HCT116 (cell line): ENCODE measurements around the gene SUPT3H. TPM values are rescaled to one million over a fixed set of nuclear protein-coding genes. Genes with fewer than 3 reads are reported as not detected.

ENCODE experiments used
- ATAC-seq: fragments of 200-7000 bp; cut with Tn5 transposase; 2 replicates; pipeline ENCODE4 v1.9.1; 2020; ENCODE audit warnings: mild to moderate bottlenecking, moderate library complexity
- BruUV-seq: library from RNA; stranded (reverse); fragments of 400-500 nt; replicated peaks from 2 replicates; lab custom pipeline; 2021; lab: Mats Ljungman, UMichigan
- CTCF ChIA-PET: fragments of 300-600 bp; sonication (Branson Sonifier 250); formaldehyde crosslinking; loops from one replicate; lab custom pipeline; 2021; ENCODE audit warnings: antibody characterized with exemption; lab: Charles Lee
- POLR2A ChIA-PET: fragments of 300-600, 350-600 bp; sonication (Branson Sonifier 250); formaldehyde crosslinking; loops from one replicate; lab custom pipeline; 2021; ENCODE audit warnings: antibody characterized with exemption; lab: Charles Lee
- RAD21 ChIA-PET, 2 experiments: fragments of 300-600 bp; sonication (Branson Sonifier 250); formaldehyde crosslinking; loops; one replicate each; lab custom pipeline; 2023; ENCODE audit warnings: low total read pairs in 2 of 2; ENCODE audit not compliant: uncharacterized antibody in 2 of 2, unreplicated experiment in 2 of 2, low non-redundant PET in 1 of 2; lab: Charles Lee
- DNase-seq: peaks from one replicate; pipeline ENCODE4 v3.0.0-alpha.2; 2010; ENCODE audit warnings: low read depth, low spot score
- H2AFZ ChIP-seq: fragments of 200-600 bp; shearing (Covaris generic), sonication (generic); 2 replicates; pipeline ENCODE4 v1.6.1; 2017; ENCODE audit warnings: low read depth, mixed run types, mixed read lengths, antibody characterized with exemption, low read length; ENCODE audit not compliant: poor library complexity, severe bottlenecking
- H3K27ac ChIP-seq: 2 replicates; pipeline ENCODE4 v1.5.1; 2012; ENCODE audit warnings: low read depth, low read length
- H3K27me3 ChIP-seq: fragments of 200-600 bp; sonication (generic); 2 replicates; pipeline ENCODE4 v1.6.1; 2016; ENCODE audit warnings: mixed run types, low read length, mixed read lengths; ENCODE audit not compliant: insufficient read depth
- H3K36me3 ChIP-seq, 2 experiments: fragments of 200-500 bp in 1 of 2; fragments of 200-600 bp in 1 of 2; sonication (Bioruptor generic) in 1 of 2; sonication (generic) in 1 of 2; 2 replicates each; pipeline versions ENCODE4 v1.5.1 to v1.6.1; 2014 to 2016; ENCODE audit warnings: low read length in 2 of 2, inconsistent platforms in 1 of 2, mixed read lengths in 1 of 2, mixed run types in 1 of 2; ENCODE audit not compliant: insufficient read depth in 2 of 2, control insufficient read depth in 1 of 2
- H3K4me1 ChIP-seq, 2 experiments: fragments of 200-600 bp in 1 of 2; sonication (generic) in 1 of 2; 2 replicates each; pipeline versions ENCODE4 v1.5.1 to v1.6.1; 2012 to 2017; ENCODE audit warnings: low read length in 2 of 2, inconsistent platforms in 1 of 2, mild to moderate bottlenecking in 1 of 2, mixed read lengths in 1 of 2, mixed run types in 1 of 2, moderate library complexity in 1 of 2; ENCODE audit not compliant: insufficient read depth in 2 of 2, control insufficient read depth in 1 of 2
- H3K4me2 ChIP-seq: fragments of 200-600 bp; sonication (generic); 2 replicates; pipeline ENCODE4 v1.6.1; 2017; ENCODE audit warnings: mixed run types, low read length, mixed read lengths
- H3K4me3 ChIP-seq, 2 experiments: fragments of 200-600 bp in 1 of 2; sonication (generic) in 1 of 2; replicated peaks in 1 of 2; 2 replicates each; pipeline ENCODE4 v1.5.1; 2011 to 2016; ENCODE audit warnings: low read length in 2 of 2, control low read depth in 1 of 2, low read depth in 1 of 2, mild to moderate bottlenecking in 1 of 2, mixed read lengths in 1 of 2, mixed run types in 1 of 2
- H3K79me2 ChIP-seq: fragments of 200-600 bp; sonication (generic); 2 replicates; pipeline ENCODE4 v1.6.1; 2017; ENCODE audit warnings: mild to moderate bottlenecking, mixed run types, low read length, moderate library complexity, mixed read lengths; ENCODE audit not compliant: insufficient read depth
- H3K9ac ChIP-seq: fragments of 200-600 bp; sonication (generic); 2 replicates; pipeline ENCODE4 v1.6.1; 2016; ENCODE audit warnings: low read length, mixed read lengths
- H3K9me2 ChIP-seq: fragments of 200-600 bp; sonication (generic), shearing (Covaris generic); 2 replicates; pipeline ENCODE4 v1.6.1; 2017; ENCODE audit warnings: mixed run types, mild to moderate bottlenecking, moderate library complexity; ENCODE audit not compliant: insufficient read depth
- H3K9me3 ChIP-seq, 2 experiments: fragments of 200-500 bp in 1 of 2; fragments of 200-600 bp in 1 of 2; sonication (Bioruptor generic) in 1 of 2; sonication (generic) in 1 of 2; 2 replicates each; pipeline ENCODE4 v1.6.1; 2014 to 2017; ENCODE audit warnings: low read length in 2 of 2, mixed read lengths in 2 of 2, inconsistent platforms in 1 of 2, low read depth in 1 of 2, mild to moderate bottlenecking in 1 of 2, mixed run types in 1 of 2, moderate library complexity in 1 of 2; ENCODE audit not compliant: control insufficient read depth in 1 of 2, insufficient read depth in 1 of 2
- H4K20me1 ChIP-seq: fragments of 200-600 bp; sonication (generic), shearing (Covaris generic); 2 replicates; pipeline ENCODE4 v1.6.1; 2017; ENCODE audit warnings: mixed run types, mild to moderate bottlenecking, moderate library complexity; ENCODE audit not compliant: insufficient read depth
- CBX3 ChIP-seq: IDR thresholded peaks from 2 replicates; pipeline ENCODE4 v1.6.1; 2012; ENCODE audit warnings: low read depth
- EGR1 ChIP-seq: IDR thresholded peaks from 2 replicates; pipeline ENCODE4 v1.6.1; 2012; ENCODE audit warnings: low read depth
- EZH2 ChIP-seq: fragments of 200-600 bp; sonication (generic); IDR thresholded peaks from 2 replicates; pipeline ENCODE4 v1.6.1; 2017; ENCODE audit warnings: antibody characterized with exemption, mixed run types
- EZH2phosphoT487 ChIP-seq: fragments of 200-600 bp; IDR thresholded peaks from 2 replicates; pipeline ENCODE4 v1.6.1; 2018; ENCODE audit warnings: antibody characterized with exemption, borderline replicate concordance
- POLR2A ChIP-seq: IDR thresholded peaks from 2 replicates; pipeline ENCODE4 v1.7.0; 2011; ENCODE audit warnings: borderline replicate concordance; ENCODE audit not compliant: insufficient read depth, insufficient read length; ENCODE audit errors: extremely low read depth
- SIN3A ChIP-seq: IDR thresholded peaks from 2 replicates; pipeline ENCODE4 v1.6.1; 2012; ENCODE audit warnings: low read depth
- SP1 ChIP-seq: IDR thresholded peaks from 2 replicates; pipeline ENCODE4 v1.6.1; 2012; ENCODE audit warnings: low read depth
- SRF ChIP-seq: IDR thresholded peaks from 2 replicates; pipeline ENCODE4 v1.6.1; 2012; ENCODE audit warnings: low read depth
- TCF7L2 ChIP-seq: IDR thresholded peaks from 2 replicates; pipeline ENCODE4 v1.7.0; 2011; ENCODE audit warnings: borderline replicate concordance, inconsistent platforms; ENCODE audit not compliant: insufficient read depth, insufficient read length; ENCODE audit errors: extremely low read depth
- YY1 ChIP-seq: IDR thresholded peaks from 2 replicates; pipeline ENCODE4 v1.6.1; 2011; ENCODE audit warnings: low read length, low read depth, moderate library complexity, mild to moderate bottlenecking; ENCODE audit not compliant: insufficient replicate concordance; ENCODE audit errors: extremely low read depth
- ZNF274 ChIP-seq: fragments of 200-500 bp; sonication (Bioruptor generic); IDR thresholded peaks from 2 replicates; pipeline ENCODE4 v1.6.1; 2014; ENCODE audit warnings: mild to moderate bottlenecking, low read depth, low read length, inconsistent platforms
- intact Hi-C: fragments of 100-400 bp; cut with micrococcal nuclease; formaldehyde crosslinking; loops from 2 replicates; pipeline ENCODE4 v1.10.0; 2022
- total RNA-seq: library from RNA; stranded (reverse); gene quantifications from one replicate; pipeline ENCODE4 v1.2.1, GENCODE V29; 2021; ENCODE audit not compliant: unreplicated experiment
- TF ChIP-seq, protein P1 (sequence below): IDR thresholded peaks from 2 replicates; pipeline ENCODE4 v1.6.1; 2012
- TF ChIP-seq, protein P2 (sequence below), 3 experiments: fragments of 200-600 bp in 1 of 3; sonication (generic) in 1 of 3; IDR thresholded peaks in 2 of 3; conservative IDR thresholded peaks in 1 of 3; 2 replicates each; pipeline ENCODE4 v1.5.1; 2012 to 2017; ENCODE audit warnings: low read depth in 2 of 3, low read length in 2 of 3, antibody characterized with exemption in 1 of 3, borderline replicate concordance in 1 of 3, control low read depth in 1 of 3, mild to moderate bottlenecking in 1 of 3, mixed read lengths in 1 of 3, mixed run types in 1 of 3, moderate library complexity in 1 of 3; ENCODE audit not compliant: insufficient read depth in 1 of 3
- TF ChIP-seq, protein P3 (sequence below): IDR thresholded peaks from 2 replicates; pipeline ENCODE4 v1.6.1; 2012
- TF ChIP-seq, protein P4 (sequence below): IDR thresholded peaks from 2 replicates; pipeline ENCODE4 v1.6.1; 2011; ENCODE audit warnings: mild to moderate bottlenecking, low read length, moderate library complexity; ENCODE audit not compliant: insufficient replicate concordance; ENCODE audit errors: extremely low read depth

Gene SUPT3H
- total RNA-seq, 1 experiment from 2014 or later: 7.4 TPM

DNA sequence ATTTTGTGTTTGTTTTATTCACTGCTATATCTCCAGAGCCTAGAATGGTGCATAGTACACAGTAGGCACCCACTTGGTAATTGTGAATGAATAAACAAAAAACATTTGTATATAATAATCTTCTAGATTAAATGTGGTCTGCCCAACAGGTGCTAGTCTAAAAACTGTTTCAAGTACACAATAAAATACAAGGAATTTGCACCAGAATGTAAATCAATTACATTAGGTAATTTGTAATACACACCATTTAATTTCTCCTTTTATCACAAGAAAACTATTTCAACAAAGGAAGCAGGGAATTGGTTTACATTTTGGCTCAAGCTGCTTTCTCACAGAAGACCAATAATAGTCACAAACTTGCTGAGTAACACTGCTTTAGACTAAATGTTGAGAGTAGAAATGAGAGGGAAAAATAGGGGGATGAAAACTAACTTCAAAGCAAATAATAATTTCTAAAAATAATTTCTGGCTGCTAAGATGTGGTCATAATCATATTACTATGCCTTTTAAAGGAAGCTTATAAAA is 27.5 kb downstream of the SUPT3H start:
- CTCF ChIA-PET: interaction anchor here (1.4 kb wide), 1 partner anchor 11 kb away, joined by 3 read pairs; no protein-coding TSS in a partner anchor
- Histone ChIP-seq H3K79me2 (no peaks in the 10 kb centered on the region), H3K4me3 (no peak overlapping the region), H3K36me3 (no peaks in the 10 kb centered on the region), H3K4me1 (no peaks in the 10 kb centered on the region), H3K9ac (no peak overlapping the region), H3K9me2 (no peaks in the 10 kb centered on the region), H4K20me1 (no peaks in the 10 kb centered on the region), H3K4me2 (no peak overlapping the region)
- no TSS peak for BruUV-seq
- no peak for TF ChIP-seq SRF
- TF ChIP-seq SP1: no peak
- TF ChIP-seq, protein P1, sequence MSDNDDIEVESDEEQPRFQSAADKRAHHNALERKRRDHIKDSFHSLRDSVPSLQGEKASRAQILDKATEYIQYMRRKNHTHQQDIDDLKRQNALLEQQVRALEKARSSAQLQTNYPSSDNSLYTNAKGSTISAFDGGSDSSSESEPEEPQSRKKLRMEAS: no peak
- TF ChIP-seq, protein P2, sequence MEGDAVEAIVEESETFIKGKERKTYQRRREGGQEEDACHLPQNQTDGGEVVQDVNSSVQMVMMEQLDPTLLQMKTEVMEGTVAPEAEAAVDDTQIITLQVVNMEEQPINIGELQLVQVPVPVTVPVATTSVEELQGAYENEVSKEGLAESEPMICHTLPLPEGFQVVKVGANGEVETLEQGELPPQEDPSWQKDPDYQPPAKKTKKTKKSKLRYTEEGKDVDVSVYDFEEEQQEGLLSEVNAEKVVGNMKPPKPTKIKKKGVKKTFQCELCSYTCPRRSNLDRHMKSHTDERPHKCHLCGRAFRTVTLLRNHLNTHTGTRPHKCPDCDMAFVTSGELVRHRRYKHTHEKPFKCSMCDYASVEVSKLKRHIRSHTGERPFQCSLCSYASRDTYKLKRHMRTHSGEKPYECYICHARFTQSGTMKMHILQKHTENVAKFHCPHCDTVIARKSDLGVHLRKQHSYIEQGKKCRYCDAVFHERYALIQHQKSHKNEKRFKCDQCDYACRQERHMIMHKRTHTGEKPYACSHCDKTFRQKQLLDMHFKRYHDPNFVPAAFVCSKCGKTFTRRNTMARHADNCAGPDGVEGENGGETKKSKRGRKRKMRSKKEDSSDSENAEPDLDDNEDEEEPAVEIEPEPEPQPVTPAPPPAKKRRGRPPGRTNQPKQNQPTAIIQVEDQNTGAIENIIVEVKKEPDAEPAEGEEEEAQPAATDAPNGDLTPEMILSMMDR (IDR thresholded peaks at IDR 0.05 in 2 of 3, conservative IDR thresholded peaks at IDR 0.05 in 1 of 3; ENCODE audit: borderline replicate concordance in 1 of 3, insufficient read depth in 1 of 3, low read depth in 2 of 3, low read length in 2 of 3): no peak
- no peak for TF ChIP-seq POLR2A
- no peak for TF ChIP-seq EZH2phosphoT487
- no peak for TF ChIP-seq YY1
- TF ChIP-seq ZNF274: no peak
- TF ChIP-seq, protein P3, sequence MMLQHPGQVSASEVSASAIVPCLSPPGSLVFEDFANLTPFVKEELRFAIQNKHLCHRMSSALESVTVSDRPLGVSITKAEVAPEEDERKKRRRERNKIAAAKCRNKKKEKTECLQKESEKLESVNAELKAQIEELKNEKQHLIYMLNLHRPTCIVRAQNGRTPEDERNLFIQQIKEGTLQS: no peak
- TF ChIP-seq, protein P4, sequence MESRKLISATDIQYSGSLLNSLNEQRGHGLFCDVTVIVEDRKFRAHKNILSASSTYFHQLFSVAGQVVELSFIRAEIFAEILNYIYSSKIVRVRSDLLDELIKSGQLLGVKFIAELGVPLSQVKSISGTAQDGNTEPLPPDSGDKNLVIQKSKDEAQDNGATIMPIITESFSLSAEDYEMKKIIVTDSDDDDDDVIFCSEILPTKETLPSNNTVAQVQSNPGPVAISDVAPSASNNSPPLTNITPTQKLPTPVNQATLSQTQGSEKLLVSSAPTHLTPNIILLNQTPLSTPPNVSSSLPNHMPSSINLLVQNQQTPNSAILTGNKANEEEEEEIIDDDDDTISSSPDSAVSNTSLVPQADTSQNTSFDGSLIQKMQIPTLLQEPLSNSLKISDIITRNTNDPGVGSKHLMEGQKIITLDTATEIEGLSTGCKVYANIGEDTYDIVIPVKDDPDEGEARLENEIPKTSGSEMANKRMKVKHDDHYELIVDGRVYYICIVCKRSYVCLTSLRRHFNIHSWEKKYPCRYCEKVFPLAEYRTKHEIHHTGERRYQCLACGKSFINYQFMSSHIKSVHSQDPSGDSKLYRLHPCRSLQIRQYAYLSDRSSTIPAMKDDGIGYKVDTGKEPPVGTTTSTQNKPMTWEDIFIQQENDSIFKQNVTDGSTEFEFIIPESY: no peak
- TF ChIP-seq TCF7L2: no peak
- TF ChIP-seq EGR1: no peak
- TF ChIP-seq EZH2: no peak
- no peak for TF ChIP-seq CBX3
- TF ChIP-seq SIN3A: no peak
- TF ChIP-seq, all 23 proteins: peak for 0
- no peak for ATAC-seq
- DNase-seq: no peak
- ChIA-PET POLR2A (no interaction called here), RAD21 (no interaction called here)
- no peak overlapping the region for H3K27ac ChIP-seq
- no peaks in the 10 kb centered on the region for H3K9me3 ChIP-seq
- no peak overlapping the region for H2AFZ ChIP-seq
- no peaks in the 10 kb centered on the region for H3K27me3 ChIP-seq
- intact Hi-C loops: no loop called here
